Muscle layer of duodenum (tissue), 2 donors: ENCODE measurements around the gene LDHD.

Experiments
- H3K27ac ChIP-seq: one replicate; pipeline ENCODE4 v1.7.0; 2013; ENCODE audit warnings: mild to moderate bottlenecking, low read length
- H3K27me3 ChIP-seq: one replicate; pipeline ENCODE4 v1.7.0; 2013; ENCODE audit warnings: low read depth, mild to moderate bottlenecking, control low read depth, low read length
- H3K36me3 ChIP-seq, 2 donors: one replicate each; pipeline ENCODE4 v1.7.0; 2013; ENCODE audit warnings: low read length in 2 of 2, control low read depth in 1 of 2, mild to moderate bottlenecking in 1 of 2; ENCODE audit not compliant: insufficient read depth in 2 of 2, control insufficient read depth in 1 of 2
- H3K4me1 ChIP-seq, 2 donors: one replicate each; pipeline ENCODE4 v1.7.0; 2013; ENCODE audit warnings: low read length in 2 of 2, mild to moderate bottlenecking in 2 of 2, control low read depth in 1 of 2, moderate library complexity in 1 of 2; ENCODE audit not compliant: insufficient read depth in 2 of 2, control insufficient read depth in 1 of 2
- H3K4me3 ChIP-seq, 2 donors: one replicate each; pipeline ENCODE4 v1.7.0; 2013; ENCODE audit warnings: low read length in 2 of 2, low read depth in 1 of 2, mild to moderate bottlenecking in 1 of 2
- H3K9me3 ChIP-seq, 2 donors: one replicate each; pipeline ENCODE4 v1.7.0; 2013; ENCODE audit warnings: low read length in 2 of 2, control low read depth in 1 of 2, mild to moderate bottlenecking in 1 of 2; ENCODE audit not compliant: control insufficient read depth in 1 of 2
- donor health status: healthy.

The LDHD gene

DNA sequence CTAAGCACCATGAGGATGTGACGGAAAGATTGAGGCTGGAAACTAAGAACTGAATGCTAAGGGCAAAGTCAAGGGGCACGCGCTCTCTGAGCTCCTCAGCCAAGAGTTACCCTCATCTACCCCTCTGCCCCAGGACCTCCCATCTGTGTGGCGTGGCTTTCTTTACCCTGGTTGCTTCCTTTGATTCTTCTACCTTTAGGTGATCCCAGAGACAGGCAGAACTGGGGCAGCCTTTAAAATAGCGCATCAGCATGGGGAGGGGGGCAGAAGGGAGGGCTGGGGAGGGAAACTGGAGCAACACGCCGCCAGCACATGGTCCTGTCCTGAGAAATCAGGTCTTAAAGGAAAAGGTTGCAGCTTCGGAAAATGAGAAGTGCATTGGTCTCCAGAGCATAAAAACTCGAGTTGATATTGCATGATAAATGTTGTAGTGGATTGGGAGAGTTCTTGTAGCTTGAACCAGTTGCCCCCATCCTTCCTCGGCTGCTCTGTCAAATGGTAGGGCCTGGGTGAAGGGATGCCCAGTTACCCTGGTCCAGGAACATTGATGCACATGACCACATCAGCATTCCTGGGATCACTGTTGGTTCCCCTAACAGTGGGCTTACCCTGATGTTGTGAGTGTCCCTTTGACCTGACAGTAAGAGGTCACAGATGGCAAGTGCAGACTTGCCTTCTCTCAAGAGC lies 29.7 kb downstream of the LDHD start:
- peaks cover 20 to 38% of the 10 kb centered on the region in 2 donors for H3K4me1 ChIP-seq
- H3K27ac ChIP-seq, result peak overlapping the region; percentile 2
- H3K9me3 ChIP-seq, result no peaks in the 10 kb centered on the region
- no peaks in the 10 kb centered on the region for H3K36me3 ChIP-seq
- no peaks in the 10 kb centered on the region for H3K27me3 ChIP-seq
- H3K4me3 ChIP-seq, result peak overlapping the region; percentile 34 to 40

DNA sequence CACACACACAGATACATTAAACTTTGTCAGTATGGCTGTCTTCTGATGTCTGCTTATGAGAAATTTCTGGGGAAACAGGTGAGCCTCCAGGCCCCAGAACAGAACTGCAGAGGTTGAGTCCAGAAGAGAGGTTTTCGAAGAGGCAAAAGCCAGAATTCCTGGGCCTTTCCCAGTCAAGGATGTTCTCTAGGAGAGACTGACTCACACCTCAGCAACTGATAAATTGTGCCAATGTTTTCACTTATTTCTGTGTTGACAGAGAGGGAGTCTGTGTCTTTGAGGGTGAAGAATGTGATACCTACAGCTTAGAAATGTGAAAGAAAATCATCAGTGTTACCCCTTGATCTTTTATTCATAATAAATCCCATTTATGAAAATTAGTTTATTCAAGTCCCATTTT lies 30.3 kb downstream of the LDHD start:
- Histone ChIP-seq H3K4me3 (no peak overlapping the region), H3K4me1 (peaks cover 20 to 43% of the 10 kb centered on the region in 2 donors), H3K36me3 (no peaks in the 10 kb centered on the region), H3K27ac (no peak overlapping the region), H3K9me3 (no peaks in the 10 kb centered on the region), H3K27me3 (no peaks in the 10 kb centered on the region)

- no peaks in the 10 kb centered on the region for H3K27me3 ChIP-seq
- H3K9me3 ChIP-seq, result no peaks in the 10 kb centered on the region
- H3K36me3 ChIP-seq, result no peaks in the 10 kb centered on the region
- H3K4me1 ChIP-seq, result peaks cover 20 to 44% of the 10 kb centered on the region in 2 donors
- no peak overlapping the region for H3K4me3 ChIP-seq
- H3K27ac ChIP-seq, result no peak overlapping the region
Observed at GRCh38 chr16:75085556-75085955, 31.0 kb downstream of the LDHD start.

GRCh38 chr16:75083813-75084212 lies 32.8 kb downstream of the LDHD start:
- peaks cover 20 to 37% of the 10 kb centered on the region in 2 donors for H3K4me1 ChIP-seq
- H3K4me3 ChIP-seq, result no peak overlapping the region
- H3K36me3 ChIP-seq, result no peaks in the 10 kb centered on the region
- H3K27ac ChIP-seq, result no peak overlapping the region
- H3K9me3 ChIP-seq, result no peaks in the 10 kb centered on the region
- no peaks in the 10 kb centered on the region for H3K27me3 ChIP-seq

GRCh38 chr16:75081179-75081859 lies 35.3 kb downstream of the LDHD start:
- no peaks in the 10 kb centered on the region for H3K27me3 ChIP-seq
- no peaks in the 10 kb centered on the region for H3K36me3 ChIP-seq
- H3K9me3 ChIP-seq, result no peaks in the 10 kb centered on the region
- H3K27ac ChIP-seq, result no peak overlapping the region
- no peak overlapping the region for H3K4me3 ChIP-seq
- H3K4me1 ChIP-seq, result peaks cover 0 to 13% of the 10 kb centered on the region in 2 donors

- Histone ChIP-seq H3K27me3 (no peaks in the 10 kb centered on the region), H3K4me1 (peaks cover 4 to 19% of the 10 kb centered on the region in 2 donors), H3K36me3 (no peaks in the 10 kb centered on the region), H3K9me3 (no peaks in the 10 kb centered on the region), H3K4me3 (no peak overlapping the region), H3K27ac (no peak overlapping the region)
Observed at GRCh38 chr16:75080205-75081029, 36.2 kb downstream of the LDHD start.

- Histone ChIP-seq H3K4me1 (peaks cover 7 to 26% of the 10 kb centered on the region in 2 donors), H3K4me3 (no peak overlapping the region), H3K27me3 (no peaks in the 10 kb centered on the region), H3K9me3 (no peaks in the 10 kb centered on the region), H3K36me3 (no peaks in the 10 kb centered on the region), H3K27ac (no peak overlapping the region)
Observed at GRCh38 chr16:75079346-75079926, 37.1 kb downstream of the LDHD start.

GRCh38 chr16:75078886-75079285 lies 37.7 kb downstream of the LDHD start:
- Histone ChIP-seq H3K27me3 (no peaks in the 10 kb centered on the region), H3K9me3 (no peaks in the 10 kb centered on the region), H3K4me3 (no peak overlapping the region), H3K27ac (no peak overlapping the region), H3K36me3 (no peaks in the 10 kb centered on the region), H3K4me1 (peaks cover 7 to 29% of the 10 kb centered on the region in 2 donors)

DNA sequence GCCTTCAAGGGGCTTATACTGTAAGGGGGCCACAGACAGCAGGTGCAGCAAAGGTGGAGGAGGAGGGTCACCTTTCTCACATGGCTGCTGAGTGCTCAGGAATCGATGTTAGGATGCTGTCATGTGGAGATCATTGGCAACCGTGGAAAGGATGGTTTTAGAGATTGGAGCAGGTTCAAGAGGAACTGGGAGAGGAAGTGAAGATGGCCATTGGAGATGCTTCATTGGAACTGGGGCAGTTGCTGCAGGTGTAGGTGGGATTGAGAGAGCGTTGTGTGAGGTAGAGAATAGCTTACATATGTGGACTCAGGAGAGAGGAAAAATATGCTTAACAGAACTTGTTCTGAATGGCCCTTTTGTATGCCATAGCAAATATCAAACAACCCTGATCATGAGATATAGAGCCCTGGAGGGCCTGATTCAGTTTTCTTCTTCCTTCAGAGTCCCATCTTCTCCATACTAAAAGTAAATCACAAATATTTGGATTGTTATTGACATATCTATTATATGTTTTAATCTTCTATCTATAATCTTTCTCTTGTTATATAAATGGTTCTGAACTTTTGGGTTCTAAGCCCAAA lies 40.8 kb downstream of the LDHD start:
- H3K4me3 ChIP-seq, result no peak overlapping the region
- H3K4me1 ChIP-seq, result peaks cover 10 to 19% of the 10 kb centered on the region in 2 donors
- H3K27me3 ChIP-seq, result no peaks in the 10 kb centered on the region
- no peak overlapping the region for H3K27ac ChIP-seq
- no peaks in the 10 kb centered on the region for H3K36me3 ChIP-seq
- no peaks in the 10 kb centered on the region for H3K9me3 ChIP-seq

DNA sequence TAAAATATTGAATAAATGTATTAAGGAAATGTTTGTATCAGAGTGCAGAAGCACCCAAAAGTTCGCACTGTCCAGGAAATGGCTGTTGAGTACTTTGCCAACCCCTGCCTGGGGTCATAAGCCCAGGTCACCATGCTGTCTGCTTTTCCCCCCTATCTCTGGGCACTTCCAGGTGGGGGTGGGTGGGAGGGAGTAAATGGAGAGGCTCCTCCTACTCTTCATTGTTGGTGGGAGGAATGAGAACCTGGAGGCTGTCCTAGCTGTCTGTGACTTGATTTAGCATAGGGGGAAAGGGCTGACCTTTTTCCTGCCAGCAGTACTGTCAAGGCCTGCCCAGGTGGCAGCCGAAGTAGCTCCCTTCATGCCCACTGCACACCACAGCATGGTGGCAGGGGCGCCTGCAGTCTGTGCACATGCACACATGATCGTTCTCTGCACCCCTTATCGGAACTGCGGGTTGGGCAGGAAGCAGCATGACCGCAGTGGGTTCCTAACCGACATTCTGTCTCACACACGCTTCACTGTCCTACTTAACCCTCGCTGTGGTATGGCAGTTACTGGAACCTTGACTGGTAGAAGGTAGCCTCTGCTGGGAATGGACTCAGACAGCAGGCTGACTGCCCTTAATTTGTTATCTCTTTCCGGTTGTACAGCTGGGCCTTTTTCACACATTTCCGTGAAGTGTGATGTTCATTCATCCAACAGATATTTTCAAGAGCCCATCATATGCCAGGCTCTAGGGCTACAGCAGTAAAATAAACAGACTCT lies 41.5 kb downstream of the LDHD start:
- Histone ChIP-seq H3K36me3 (no peaks in the 10 kb centered on the region), H3K9me3 (no peaks in the 10 kb centered on the region), H3K27ac (no peak overlapping the region), H3K27me3 (no peaks in the 10 kb centered on the region), H3K4me1 (peaks cover 16 to 23% of the 10 kb centered on the region in 2 donors), H3K4me3 (no peak overlapping the region)
